ENCODE data around the gene NNMT.

GRCh38 chr11:114270531-114271270 lies 25.5 kb upstream of the NNMT start:
- no peak for TF ChIP-seq CTCF (IDR thresholded peaks at IDR 0.05)
- no peak for TF ChIP-seq EZH2 (IDR thresholded peaks at IDR 0.05; ENCODE audit: borderline replicate concordance, insufficient read depth, low read depth, low read length, poor library complexity, severe bottlenecking)

All from B cell (primary cell).